GM12892 (cell line): ENCODE data around the gene PRSS33.

ENCODE experiments used
- POLR2A ChIP-seq: IDR thresholded peaks from 2 replicates; pipeline ENCODE4 v1.6.1; 2011; ENCODE audit warnings: low read depth, low read length, control low read depth
- POLR2AphosphoS5 ChIP-seq: IDR thresholded peaks from 2 replicates; pipeline ENCODE4 v1.6.1; 2011; ENCODE audit warnings: low read depth, low read length, control low read depth
- TAF1 ChIP-seq: IDR thresholded peaks from 2 replicates; pipeline ENCODE4 v1.6.1; 2011; ENCODE audit warnings: low read depth, mild to moderate bottlenecking, control low read depth, low read length, borderline replicate concordance

- no peak for TF ChIP-seq POLR2AphosphoS5
- no peak for TF ChIP-seq POLR2A
- no peak for TF ChIP-seq TAF1
Observed at GRCh38 chr16:2786826-2787151, 571 bp downstream of the PRSS33 start.
